ENCODE data around the gene TNS3.

Gene TNS3

GRCh38 chr7:47356261-47356660 is 225.7 kb downstream of the TNS3 start:
- Histone ChIP-seq H3K27me3 (ENCODE audit: insufficient read depth, low read depth) (no peaks in the 10 kb centered on the region), H3K9ac (no peak overlapping the region), H3K79me2 (ENCODE audit: insufficient read depth, low read depth) (peaks cover 96% of the 10 kb centered on the region), H3K36me3 (ENCODE audit: insufficient read depth) (peaks cover 3% of the 10 kb centered on the region; the same call in 1 of the 2 replicates), H3K4me3 (IDR thresholded peaks at IDR 0.05; ENCODE audit: insufficient read depth, low read depth, low read length) (no peak overlapping the region), H2AFZ (ENCODE audit: low read depth) (no peak overlapping the region), H3K27ac (no peak overlapping the region), H3K4me2 (no peak overlapping the region), H4K20me1 (ENCODE audit: insufficient read depth) (peaks cover 22% of the 10 kb centered on the region), H3K4me1 (ENCODE audit: low read depth, poor library complexity, severe bottlenecking) (peaks cover 35% of the 10 kb centered on the region)
- TF ChIP-seq CTCF (conservative IDR thresholded peaks at IDR 0.05; ENCODE audit: low read depth, low read length), result no peak

- TF ChIP-seq CTCF (conservative IDR thresholded peaks at IDR 0.05; ENCODE audit: low read depth, low read length), result no peak
- H3K27me3 ChIP-seq (ENCODE audit: insufficient read depth, low read depth), result no peaks in the 10 kb centered on the region
- H3K4me3 ChIP-seq (IDR thresholded peaks at IDR 0.05; ENCODE audit: insufficient read depth, low read depth, low read length), result no peak overlapping the region
- H4K20me1 ChIP-seq (ENCODE audit: insufficient read depth), result peaks cover 21% of the 10 kb centered on the region
- H3K4me1 ChIP-seq (ENCODE audit: low read depth, poor library complexity, severe bottlenecking), result peaks cover 29% of the 10 kb centered on the region
- no peak overlapping the region for H3K4me2 ChIP-seq
- H3K36me3 ChIP-seq (ENCODE audit: insufficient read depth), result peaks cover 3% of the 10 kb centered on the region; the same call in 1 of the 2 replicates
- no peak overlapping the region for H3K9ac ChIP-seq
- peaks cover 93% of the 10 kb centered on the region for H3K79me2 ChIP-seq (ENCODE audit: insufficient read depth, low read depth)
- no peak overlapping the region for H3K27ac ChIP-seq
- no peak overlapping the region for H2AFZ ChIP-seq (ENCODE audit: low read depth)
Observed at GRCh38 chr7:47355684-47356083, 226.2 kb downstream of the TNS3 start.

GRCh38 chr7:47354831-47355541 is 226.9 kb downstream of the TNS3 start:
- H3K36me3 ChIP-seq (ENCODE audit: insufficient read depth), result peaks cover 3% of the 10 kb centered on the region; the same call in 1 of the 2 replicates
- H3K9ac ChIP-seq, result no peak overlapping the region
- no peak overlapping the region for H3K27ac ChIP-seq
- peaks cover 21% of the 10 kb centered on the region for H4K20me1 ChIP-seq (ENCODE audit: insufficient read depth)
- peaks cover 22% of the 10 kb centered on the region for H3K4me1 ChIP-seq (ENCODE audit: low read depth, poor library complexity, severe bottlenecking)
- H3K27me3 ChIP-seq (ENCODE audit: insufficient read depth, low read depth), result no peaks in the 10 kb centered on the region
- TF ChIP-seq CTCF (conservative IDR thresholded peaks at IDR 0.05; ENCODE audit: low read depth, low read length), result no peak
- H2AFZ ChIP-seq (ENCODE audit: low read depth), result no peak overlapping the region
- no peak overlapping the region for H3K4me2 ChIP-seq
- H3K4me3 ChIP-seq (IDR thresholded peaks at IDR 0.05; ENCODE audit: insufficient read depth, low read depth, low read length), result no peak overlapping the region
- peaks cover 93% of the 10 kb centered on the region for H3K79me2 ChIP-seq (ENCODE audit: insufficient read depth, low read depth)

GRCh38 chr7:47354071-47354470 is 227.8 kb downstream of the TNS3 start:
- TF ChIP-seq CTCF (conservative IDR thresholded peaks at IDR 0.05; ENCODE audit: low read depth, low read length), result no peak
- Histone ChIP-seq H4K20me1 (ENCODE audit: insufficient read depth) (peaks cover 16% of the 10 kb centered on the region), H3K4me1 (ENCODE audit: low read depth, poor library complexity, severe bottlenecking) (peaks cover 14% of the 10 kb centered on the region), H2AFZ (ENCODE audit: low read depth) (no peak overlapping the region), H3K27ac (no peak overlapping the region), H3K79me2 (ENCODE audit: insufficient read depth, low read depth) (peaks cover 91% of the 10 kb centered on the region), H3K36me3 (ENCODE audit: insufficient read depth) (peaks cover 3% of the 10 kb centered on the region; the same call in 1 of the 2 replicates), H3K27me3 (ENCODE audit: insufficient read depth, low read depth) (no peaks in the 10 kb centered on the region), H3K9ac (no peak overlapping the region), H3K4me2 (no peak overlapping the region), H3K4me3 (IDR thresholded peaks at IDR 0.05; ENCODE audit: insufficient read depth, low read depth, low read length) (no peak overlapping the region)

Data from KMS-11 (cell line).